ENCODE data around the gene SLN. TPM values are rescaled to one million over a fixed set of nuclear protein-coding genes. Genes with fewer than 3 reads are reported as not detected.

SLN gene
- polyA plus RNA-seq, 2 donors = 0.21 TPM; not detected in 1

GRCh38 chr11:107744736-107745135, 32.9 kb upstream of the SLN start:
- Histone ChIP-seq H3K36me3 (ENCODE audit: control insufficient read depth in 2 of 2, insufficient read depth in 2 of 2, low read length in 1 of 2) (no peaks in the 10 kb centered on the region), H3K4me1 (ENCODE audit: control insufficient read depth in 2 of 2, insufficient read depth in 2 of 2, low read length in 1 of 2) (no peaks in the 10 kb centered on the region), H3K9me3 (ENCODE audit: control insufficient read depth in 2 of 2, insufficient read depth in 1 of 2, low read depth in 1 of 2, low read length in 1 of 2) (no peaks in the 10 kb centered on the region), H3K4me3 (ENCODE audit: low read depth in 1 of 2, low read length in 2 of 2) (no peak overlapping the region), H3K27me3 (ENCODE audit: control insufficient read depth in 1 of 2, insufficient read depth in 2 of 2, low read length in 2 of 2) (no peaks in the 10 kb centered on the region), H3K27ac (ENCODE audit: low read depth in 2 of 2, low read length in 1 of 2) (no peak overlapping the region)
- WGBS, 2 donors = 63 to 80% methylated on average over 3 of the region's 3 CpGs

GRCh38 chr11:107743191-107743590, 31.3 kb upstream of the SLN start:
- H3K9me3 ChIP-seq (ENCODE audit: control insufficient read depth in 2 of 2, insufficient read depth in 1 of 2, low read depth in 1 of 2, low read length in 1 of 2) = no peaks in the 10 kb centered on the region
- H3K36me3 ChIP-seq (ENCODE audit: control insufficient read depth in 2 of 2, insufficient read depth in 2 of 2, low read length in 1 of 2) = no peaks in the 10 kb centered on the region
- no peaks in the 10 kb centered on the region for H3K4me1 ChIP-seq (ENCODE audit: control insufficient read depth in 2 of 2, insufficient read depth in 2 of 2, low read length in 1 of 2)
- H3K27me3 ChIP-seq (ENCODE audit: control insufficient read depth in 1 of 2, insufficient read depth in 2 of 2, low read length in 2 of 2) = no peaks in the 10 kb centered on the region
- H3K4me3 ChIP-seq (ENCODE audit: low read depth in 1 of 2, low read length in 2 of 2) = no peak overlapping the region
- 39 to 41% methylated on average over 3 of the region's 3 CpGs for WGBS, 2 donors
- H3K27ac ChIP-seq (ENCODE audit: low read depth in 2 of 2, low read length in 1 of 2) = no peak overlapping the region

GRCh38 chr11:107741044-107741823, 29.4 kb upstream of the SLN start:
- Histone ChIP-seq H3K4me3 (ENCODE audit: low read depth in 1 of 2, low read length in 2 of 2) (no peak overlapping the region), H3K27me3 (ENCODE audit: control insufficient read depth in 1 of 2, insufficient read depth in 2 of 2, low read length in 2 of 2) (no peaks in the 10 kb centered on the region), H3K36me3 (ENCODE audit: control insufficient read depth in 2 of 2, insufficient read depth in 2 of 2, low read length in 1 of 2) (no peaks in the 10 kb centered on the region), H3K9me3 (ENCODE audit: control insufficient read depth in 2 of 2, insufficient read depth in 1 of 2, low read depth in 1 of 2, low read length in 1 of 2) (no peaks in the 10 kb centered on the region), H3K27ac (ENCODE audit: low read depth in 2 of 2, low read length in 1 of 2) (no peak overlapping the region), H3K4me1 (ENCODE audit: control insufficient read depth in 2 of 2, insufficient read depth in 2 of 2, low read length in 1 of 2) (no peaks in the 10 kb centered on the region)
- 48 to 49% methylated on average over 7 of the region's 7 CpGs for WGBS, 2 donors

GRCh38 chr11:107740271-107740670, 28.4 kb upstream of the SLN start:
- Histone ChIP-seq H3K27me3 (ENCODE audit: control insufficient read depth in 1 of 2, insufficient read depth in 2 of 2, low read length in 2 of 2) (no peaks in the 10 kb centered on the region), H3K4me3 (ENCODE audit: low read depth in 1 of 2, low read length in 2 of 2) (no peak overlapping the region), H3K4me1 (ENCODE audit: control insufficient read depth in 2 of 2, insufficient read depth in 2 of 2, low read length in 1 of 2) (no peaks in the 10 kb centered on the region), H3K9me3 (ENCODE audit: control insufficient read depth in 2 of 2, insufficient read depth in 1 of 2, low read depth in 1 of 2, low read length in 1 of 2) (no peaks in the 10 kb centered on the region), H3K36me3 (ENCODE audit: control insufficient read depth in 2 of 2, insufficient read depth in 2 of 2, low read length in 1 of 2) (no peaks in the 10 kb centered on the region), H3K27ac (ENCODE audit: low read depth in 2 of 2, low read length in 1 of 2) (no peak overlapping the region)
- WGBS, 2 donors = 79 to 83% methylated on average over 4 of the region's 4 CpGs

GRCh38 chr11:107736546-107736945, 24.7 kb upstream of the SLN start:
- H3K27me3 ChIP-seq (ENCODE audit: control insufficient read depth in 1 of 2, insufficient read depth in 2 of 2, low read length in 2 of 2) = no peaks in the 10 kb centered on the region
- 27 to 54% methylated on average over 1 of the region's 1 CpG for WGBS, 2 donors
- H3K4me1 ChIP-seq (ENCODE audit: control insufficient read depth in 2 of 2, insufficient read depth in 2 of 2, low read length in 1 of 2) = no peaks in the 10 kb centered on the region
- H3K27ac ChIP-seq (ENCODE audit: low read depth in 2 of 2, low read length in 1 of 2) = no peak overlapping the region
- H3K9me3 ChIP-seq (ENCODE audit: control insufficient read depth in 2 of 2, insufficient read depth in 1 of 2, low read depth in 1 of 2, low read length in 1 of 2) = no peaks in the 10 kb centered on the region
- H3K4me3 ChIP-seq (ENCODE audit: low read depth in 1 of 2, low read length in 2 of 2) = no peak overlapping the region
- no peaks in the 10 kb centered on the region for H3K36me3 ChIP-seq (ENCODE audit: control insufficient read depth in 2 of 2, insufficient read depth in 2 of 2, low read length in 1 of 2)

GRCh38 chr11:107733518-107733917, 21.7 kb upstream of the SLN start:
- H3K9me3 ChIP-seq (ENCODE audit: control insufficient read depth in 2 of 2, insufficient read depth in 1 of 2, low read depth in 1 of 2, low read length in 1 of 2) = no peaks in the 10 kb centered on the region

GRCh38 chr11:107732689-107733051, 20.8 kb upstream of the SLN start:
- Histone ChIP-seq H3K27me3 (ENCODE audit: control insufficient read depth in 1 of 2, insufficient read depth in 2 of 2, low read length in 2 of 2) (no peaks in the 10 kb centered on the region), H3K36me3 (ENCODE audit: control insufficient read depth in 2 of 2, insufficient read depth in 2 of 2, low read length in 1 of 2) (no peaks in the 10 kb centered on the region), H3K27ac (ENCODE audit: low read depth in 2 of 2, low read length in 1 of 2) (no peak overlapping the region), H3K4me3 (ENCODE audit: low read depth in 1 of 2, low read length in 2 of 2) (no peak overlapping the region), H3K9me3 (ENCODE audit: control insufficient read depth in 2 of 2, insufficient read depth in 1 of 2, low read depth in 1 of 2, low read length in 1 of 2) (no peaks in the 10 kb centered on the region), H3K4me1 (ENCODE audit: control insufficient read depth in 2 of 2, insufficient read depth in 2 of 2, low read length in 1 of 2) (no peaks in the 10 kb centered on the region)
- WGBS, 2 donors = 90 to 92% methylated on average over 10 of the region's 10 CpGs

More at GRCh38 chr11:107733518-107733917, 21.7 kb upstream of the SLN start:
- WGBS, 2 donors = 87 to 89% methylated on average over 3 of the region's 3 CpGs
- Histone ChIP-seq H3K36me3 (ENCODE audit: control insufficient read depth in 2 of 2, insufficient read depth in 2 of 2, low read length in 1 of 2) (no peaks in the 10 kb centered on the region), H3K4me3 (ENCODE audit: low read depth in 1 of 2, low read length in 2 of 2) (no peak overlapping the region), H3K27me3 (ENCODE audit: control insufficient read depth in 1 of 2, insufficient read depth in 2 of 2, low read length in 2 of 2) (no peaks in the 10 kb centered on the region), H3K4me1 (ENCODE audit: control insufficient read depth in 2 of 2, insufficient read depth in 2 of 2, low read length in 1 of 2) (no peaks in the 10 kb centered on the region), H3K27ac (ENCODE audit: low read depth in 2 of 2, low read length in 1 of 2) (no peak overlapping the region)

- H3K27me3 ChIP-seq (ENCODE audit: control insufficient read depth in 1 of 2, insufficient read depth in 2 of 2, low read length in 2 of 2) = no peaks in the 10 kb centered on the region
- no peak overlapping the region for H3K27ac ChIP-seq (ENCODE audit: low read depth in 2 of 2, low read length in 1 of 2)
- H3K9me3 ChIP-seq (ENCODE audit: control insufficient read depth in 2 of 2, insufficient read depth in 1 of 2, low read depth in 1 of 2, low read length in 1 of 2) = no peaks in the 10 kb centered on the region
- H3K4me1 ChIP-seq (ENCODE audit: control insufficient read depth in 2 of 2, insufficient read depth in 2 of 2, low read length in 1 of 2) = no peaks in the 10 kb centered on the region
- WGBS, 2 donors = 80 to 81% methylated on average over 12 of the region's 12 CpGs
- H3K4me3 ChIP-seq (ENCODE audit: low read depth in 1 of 2, low read length in 2 of 2) = no peak overlapping the region
- no peaks in the 10 kb centered on the region for H3K36me3 ChIP-seq (ENCODE audit: control insufficient read depth in 2 of 2, insufficient read depth in 2 of 2, low read length in 1 of 2)
Measured at GRCh38 chr11:107731941-107732688, 20.3 kb upstream of the SLN start.

- H3K4me1 ChIP-seq (ENCODE audit: control insufficient read depth in 2 of 2, insufficient read depth in 2 of 2, low read length in 1 of 2) = no peaks in the 10 kb centered on the region
- H3K9me3 ChIP-seq (ENCODE audit: control insufficient read depth in 2 of 2, insufficient read depth in 1 of 2, low read depth in 1 of 2, low read length in 1 of 2) = no peaks in the 10 kb centered on the region
- H3K27me3 ChIP-seq (ENCODE audit: control insufficient read depth in 1 of 2, insufficient read depth in 2 of 2, low read length in 2 of 2) = no peaks in the 10 kb centered on the region
- no peak overlapping the region for H3K27ac ChIP-seq (ENCODE audit: low read depth in 2 of 2, low read length in 1 of 2)
- H3K36me3 ChIP-seq (ENCODE audit: control insufficient read depth in 2 of 2, insufficient read depth in 2 of 2, low read length in 1 of 2) = no peaks in the 10 kb centered on the region
- H3K4me3 ChIP-seq (ENCODE audit: low read depth in 1 of 2, low read length in 2 of 2) = no peak overlapping the region
Measured at GRCh38 chr11:107722662-107723061, 10.8 kb upstream of the SLN start.

- H3K4me3 ChIP-seq (ENCODE audit: low read depth in 1 of 2, low read length in 2 of 2) = no peak overlapping the region
- no peaks in the 10 kb centered on the region for H3K4me1 ChIP-seq (ENCODE audit: control insufficient read depth in 2 of 2, insufficient read depth in 2 of 2, low read length in 1 of 2)
- H3K36me3 ChIP-seq (ENCODE audit: control insufficient read depth in 2 of 2, insufficient read depth in 2 of 2, low read length in 1 of 2) = no peaks in the 10 kb centered on the region
- H3K27me3 ChIP-seq (ENCODE audit: control insufficient read depth in 1 of 2, insufficient read depth in 2 of 2, low read length in 2 of 2) = no peaks in the 10 kb centered on the region
- H3K27ac ChIP-seq (ENCODE audit: low read depth in 2 of 2, low read length in 1 of 2) = no peak overlapping the region
- H3K9me3 ChIP-seq (ENCODE audit: control insufficient read depth in 2 of 2, insufficient read depth in 1 of 2, low read depth in 1 of 2, low read length in 1 of 2) = no peaks in the 10 kb centered on the region
- 83 to 89% methylated on average over 2 of the region's 2 CpGs for WGBS, 2 donors
Measured at GRCh38 chr11:107721207-107721606, 9.4 kb upstream of the SLN start.

All from esophagus (tissue), 2 donors.